ENCODE data around the gene MAPKAPK2. TPM values are rescaled to one million over a fixed set of nuclear protein-coding genes. Genes with fewer than 3 reads are reported as not detected.

Gene MAPKAPK2
- total and polyA plus RNA-seq, 8 donors = 53.1 to 113 (median 61.8) TPM

DNA sequence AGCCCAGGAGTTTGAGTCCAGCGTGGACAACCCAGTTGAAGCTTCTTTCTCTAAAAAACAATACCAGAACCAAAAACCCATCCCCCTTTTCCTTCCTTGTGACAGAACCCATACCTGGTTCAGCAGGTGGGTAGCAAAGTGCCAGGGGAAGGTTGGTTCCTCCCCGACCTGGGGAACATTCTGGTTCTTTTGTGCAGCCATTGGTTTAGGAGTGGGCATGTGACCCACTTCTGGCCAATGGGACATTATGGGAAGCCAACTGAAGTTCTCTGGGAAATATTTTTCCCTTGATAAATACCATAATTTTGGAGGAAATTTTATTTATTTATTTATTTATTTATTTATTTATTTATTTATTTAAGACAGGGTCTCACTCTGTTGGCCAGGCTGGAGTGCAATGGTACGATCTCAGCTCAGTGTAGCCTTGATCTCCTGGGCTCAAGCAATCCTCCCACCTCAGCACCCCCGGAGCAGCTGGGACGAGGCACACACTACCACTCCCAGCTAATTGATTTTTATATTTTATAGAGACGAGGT, 15.8 kb upstream of the MAPKAPK2 start:
- peaks cover 10 to 34% of the 10 kb centered on the region in 2 donors for H3K4me1 ChIP-seq
- no peaks in the 10 kb centered on the region for H3K36me3 ChIP-seq
- H3K9me3 ChIP-seq = no peaks in the 10 kb centered on the region
- no peak for ATAC-seq
- TF ChIP-seq, protein P1, sequence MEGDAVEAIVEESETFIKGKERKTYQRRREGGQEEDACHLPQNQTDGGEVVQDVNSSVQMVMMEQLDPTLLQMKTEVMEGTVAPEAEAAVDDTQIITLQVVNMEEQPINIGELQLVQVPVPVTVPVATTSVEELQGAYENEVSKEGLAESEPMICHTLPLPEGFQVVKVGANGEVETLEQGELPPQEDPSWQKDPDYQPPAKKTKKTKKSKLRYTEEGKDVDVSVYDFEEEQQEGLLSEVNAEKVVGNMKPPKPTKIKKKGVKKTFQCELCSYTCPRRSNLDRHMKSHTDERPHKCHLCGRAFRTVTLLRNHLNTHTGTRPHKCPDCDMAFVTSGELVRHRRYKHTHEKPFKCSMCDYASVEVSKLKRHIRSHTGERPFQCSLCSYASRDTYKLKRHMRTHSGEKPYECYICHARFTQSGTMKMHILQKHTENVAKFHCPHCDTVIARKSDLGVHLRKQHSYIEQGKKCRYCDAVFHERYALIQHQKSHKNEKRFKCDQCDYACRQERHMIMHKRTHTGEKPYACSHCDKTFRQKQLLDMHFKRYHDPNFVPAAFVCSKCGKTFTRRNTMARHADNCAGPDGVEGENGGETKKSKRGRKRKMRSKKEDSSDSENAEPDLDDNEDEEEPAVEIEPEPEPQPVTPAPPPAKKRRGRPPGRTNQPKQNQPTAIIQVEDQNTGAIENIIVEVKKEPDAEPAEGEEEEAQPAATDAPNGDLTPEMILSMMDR (IDR thresholded peaks at IDR 0.05) = no peak
- no peak overlapping the region for H3K4me3 ChIP-seq
- DNase-seq = no peak
- H3K27ac ChIP-seq = no peak overlapping the region
- peaks cover 0 to 2% of the 10 kb centered on the region in 2 donors for H3K27me3 ChIP-seq
- intact Hi-C loops (cut with DNase I) = no loop called here

DNA sequence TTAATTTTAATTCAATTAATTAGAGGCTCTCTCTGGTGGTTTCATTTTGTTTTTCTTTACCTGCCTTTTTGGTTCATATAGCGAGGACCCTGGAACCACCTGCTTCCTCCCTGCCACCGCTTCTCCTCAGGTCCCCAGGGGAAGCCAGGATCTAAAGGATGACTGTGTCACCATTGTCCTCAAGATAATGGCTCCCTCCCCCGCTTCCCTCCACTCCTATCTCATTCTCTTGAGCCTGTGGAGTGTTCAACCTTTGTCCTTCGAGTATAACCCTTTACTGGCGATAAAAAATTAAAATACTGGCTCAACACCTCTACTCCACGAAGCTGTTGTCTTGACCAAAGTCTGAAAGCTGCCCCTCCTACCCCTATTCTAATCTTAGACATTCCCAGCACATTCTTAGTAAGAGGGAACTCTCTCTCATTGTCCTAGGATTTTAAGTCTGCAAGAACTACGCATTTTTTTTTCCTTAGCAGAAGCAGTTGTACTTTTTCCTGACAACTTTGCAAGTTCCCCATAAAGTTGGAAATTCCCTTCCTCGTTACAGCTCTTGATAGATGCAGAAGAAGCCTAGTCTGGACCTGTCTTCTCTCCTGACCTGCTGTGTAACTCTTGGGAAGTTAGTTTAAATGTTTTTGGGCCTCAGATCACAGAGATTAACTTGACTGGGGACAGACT, 12.6 kb upstream of the MAPKAPK2 start:
- no peak overlapping the region for H3K4me3 ChIP-seq
- peaks cover 20 to 39% of the 10 kb centered on the region in 2 donors for H3K4me1 ChIP-seq
- H3K27ac ChIP-seq = no peak overlapping the region
- H3K36me3 ChIP-seq = no peaks in the 10 kb centered on the region
- no peaks in the 10 kb centered on the region for H3K27me3 ChIP-seq
- ATAC-seq (no peak), DNase-seq (no peak)
- TF ChIP-seq, protein P1 (IDR thresholded peaks at IDR 0.05) = no peak
- intact Hi-C loops (cut with DNase I) = no loop called here
- no peaks in the 10 kb centered on the region for H3K9me3 ChIP-seq

DNA sequence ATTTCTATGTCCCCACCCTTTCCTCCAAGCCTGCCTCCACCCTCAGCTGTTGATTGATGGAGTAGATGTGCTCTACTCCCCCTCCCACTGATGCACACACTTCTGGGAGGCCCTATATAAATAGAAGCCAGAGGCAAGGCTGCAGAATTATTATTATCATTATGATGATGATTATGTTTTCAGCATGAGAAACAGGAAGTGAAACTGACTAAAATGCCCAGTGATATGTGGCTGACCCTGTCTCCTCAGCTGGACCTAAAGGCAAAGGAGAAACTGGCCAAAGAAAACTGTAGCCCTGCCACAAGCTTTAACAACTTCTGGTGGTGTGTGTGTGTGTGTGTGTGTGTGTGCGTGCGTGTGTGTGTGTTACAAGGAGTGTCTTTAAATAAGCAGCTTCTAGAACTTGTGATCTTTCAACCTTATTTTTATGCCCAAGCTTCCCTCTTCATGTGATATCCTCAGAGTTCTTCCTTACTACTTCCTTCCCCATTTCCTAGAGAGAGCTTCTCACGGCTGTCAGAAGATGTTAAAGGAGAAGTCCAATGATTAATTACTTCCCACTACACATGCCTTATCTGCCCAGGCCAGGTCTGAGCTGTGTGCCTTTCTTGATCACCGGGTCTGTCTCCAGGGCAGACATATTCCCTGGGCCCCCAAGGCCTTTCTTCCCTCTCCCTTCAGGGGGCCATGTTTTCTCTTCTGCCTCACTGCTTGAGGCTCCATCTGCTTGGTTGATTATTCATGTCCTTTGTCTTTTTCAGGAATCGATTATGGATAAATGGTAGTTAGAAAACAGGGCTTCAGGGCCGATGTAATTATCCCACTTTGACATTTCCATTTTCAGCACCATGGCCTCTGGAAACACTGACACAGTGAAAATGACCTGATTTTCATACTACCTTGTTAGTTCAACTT, 11.6 kb upstream of the MAPKAPK2 start:
- intact Hi-C loops (cut with DNase I) = no loop called here
- Histone ChIP-seq H3K36me3 (no peaks in the 10 kb centered on the region), H3K27me3 (no peaks in the 10 kb centered on the region), H3K4me3 (no peak overlapping the region), H3K9me3 (no peaks in the 10 kb centered on the region), H3K27ac (peak overlapping the region in 1 of 2 donors; percentile 50), H3K4me1 (peaks cover 20 to 39% of the 10 kb centered on the region in 2 donors)
- no peak for DNase-seq
- ATAC-seq = peak; percentile 13
- TF ChIP-seq, protein P1 (IDR thresholded peaks at IDR 0.05) = no peak

- DNase-seq (no peak), ATAC-seq (no peak)
- peak overlapping the region; percentile 53 to 81 for H3K27ac ChIP-seq
- H3K4me3 ChIP-seq = no peak overlapping the region
- peaks cover 20 to 42% of the 10 kb centered on the region in 2 donors for H3K4me1 ChIP-seq
- no peaks in the 10 kb centered on the region for H3K36me3 ChIP-seq
- no peaks in the 10 kb centered on the region for H3K9me3 ChIP-seq
- TF ChIP-seq, protein P1 (IDR thresholded peaks at IDR 0.05) = no peak
- no peaks in the 10 kb centered on the region for H3K27me3 ChIP-seq
- intact Hi-C loops (cut with DNase I) = no loop called here
Measured at GRCh38 chr1:206674236-206674635, 10.5 kb upstream of the MAPKAPK2 start.

- Histone ChIP-seq H3K4me3 (no peak overlapping the region), H3K27ac (peak overlapping the region; percentile 53 to 81), H3K4me1 (peaks cover 20 to 48% of the 10 kb centered on the region in 2 donors), H3K27me3 (no peaks in the 10 kb centered on the region), H3K9me3 (no peaks in the 10 kb centered on the region), H3K36me3 (no peaks in the 10 kb centered on the region)
- intact Hi-C loops (cut with DNase I) = no loop called here
- ATAC-seq (peak; percentile 91), DNase-seq (peak in 3 of 4 donors; percentile 79 to 91 (median 82))
- TF ChIP-seq, protein P1 (IDR thresholded peaks at IDR 0.05) = no peak
Measured at GRCh38 chr1:206674745-206675175, 9.9 kb upstream of the MAPKAPK2 start.
